22Rv1 (cell line): ENCODE measurements around the gene TCERG1L.
"Not testable (repeated sequence)": the region's sequence is repeated elsewhere in the genome, so short reads cannot be mapped to it uniquely, and the experiment has no call there.

Experiments
- H3K27ac ChIP-seq: fragments of 450-650 bp; 2 replicates; pipeline ENCODE4 v1.5.1; 2017
- ZFX ChIP-seq: fragments of 450-650 bp; IDR thresholded peaks from 2 replicates; pipeline ENCODE4 v1.6.1; 2017; ENCODE audit warnings: antibody characterized with exemption, borderline replicate concordance
- TF ChIP-seq, protein P1 (sequence below): fragments of 450-650 bp; IDR thresholded peaks from 2 replicates; pipeline ENCODE4 v1.5.1; 2017; ENCODE audit warnings: mild to moderate bottlenecking

The TCERG1L gene

DNA sequence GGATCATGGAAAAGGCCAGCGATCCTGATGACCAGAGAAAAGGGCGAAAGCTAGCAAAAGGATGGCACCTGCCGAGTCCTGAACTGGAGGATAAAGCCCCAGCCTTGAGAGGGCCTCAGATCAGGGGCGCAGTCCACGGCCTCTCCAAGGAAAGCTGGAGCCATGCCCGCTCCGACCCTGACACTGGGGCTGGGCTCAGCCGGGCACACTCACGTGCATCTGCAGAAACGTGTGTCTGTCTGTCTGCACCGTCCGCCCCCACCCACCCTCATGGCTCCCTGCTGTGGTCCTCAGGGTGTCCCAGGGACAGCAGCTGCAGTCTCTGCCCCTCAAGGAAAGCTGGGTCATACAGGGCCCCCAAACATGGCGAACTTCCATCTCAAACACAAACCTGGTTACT, 200.5 kb downstream of the TCERG1L start:
- TF ChIP-seq, protein P1, sequence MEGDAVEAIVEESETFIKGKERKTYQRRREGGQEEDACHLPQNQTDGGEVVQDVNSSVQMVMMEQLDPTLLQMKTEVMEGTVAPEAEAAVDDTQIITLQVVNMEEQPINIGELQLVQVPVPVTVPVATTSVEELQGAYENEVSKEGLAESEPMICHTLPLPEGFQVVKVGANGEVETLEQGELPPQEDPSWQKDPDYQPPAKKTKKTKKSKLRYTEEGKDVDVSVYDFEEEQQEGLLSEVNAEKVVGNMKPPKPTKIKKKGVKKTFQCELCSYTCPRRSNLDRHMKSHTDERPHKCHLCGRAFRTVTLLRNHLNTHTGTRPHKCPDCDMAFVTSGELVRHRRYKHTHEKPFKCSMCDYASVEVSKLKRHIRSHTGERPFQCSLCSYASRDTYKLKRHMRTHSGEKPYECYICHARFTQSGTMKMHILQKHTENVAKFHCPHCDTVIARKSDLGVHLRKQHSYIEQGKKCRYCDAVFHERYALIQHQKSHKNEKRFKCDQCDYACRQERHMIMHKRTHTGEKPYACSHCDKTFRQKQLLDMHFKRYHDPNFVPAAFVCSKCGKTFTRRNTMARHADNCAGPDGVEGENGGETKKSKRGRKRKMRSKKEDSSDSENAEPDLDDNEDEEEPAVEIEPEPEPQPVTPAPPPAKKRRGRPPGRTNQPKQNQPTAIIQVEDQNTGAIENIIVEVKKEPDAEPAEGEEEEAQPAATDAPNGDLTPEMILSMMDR, result no peak
- no peak for TF ChIP-seq ZFX
- no peak overlapping the region for H3K27ac ChIP-seq

DNA sequence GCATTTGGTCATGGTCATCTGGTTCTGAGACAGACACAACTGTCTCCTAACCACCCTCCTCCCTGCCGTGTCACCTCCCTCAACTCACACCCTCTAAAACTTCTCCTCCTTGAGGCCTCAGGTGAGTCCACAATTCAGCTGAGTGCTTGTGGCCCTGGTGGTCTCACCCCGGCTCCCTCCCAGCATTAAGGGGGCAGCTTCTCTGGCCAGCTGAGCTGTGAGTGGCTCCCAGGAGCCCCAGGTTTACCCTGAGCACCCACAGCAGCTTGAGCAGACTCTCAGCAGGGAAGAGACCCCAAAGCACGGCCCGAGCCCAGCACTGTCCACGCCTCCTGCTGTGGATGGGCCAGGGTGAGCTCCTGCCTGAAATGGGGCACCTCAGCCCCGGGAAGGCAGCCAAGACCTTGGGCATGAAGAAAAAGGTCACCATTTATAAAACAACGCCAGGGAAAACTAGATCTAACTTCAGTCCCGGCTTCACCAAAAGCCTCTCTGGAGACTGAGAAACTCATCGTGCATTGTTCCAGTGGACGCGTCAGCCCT, 201.2 kb downstream of the TCERG1L start:
- TF ChIP-seq ZFX, result no peak
- TF ChIP-seq, protein P1, result no peak
- no peak overlapping the region for H3K27ac ChIP-seq

DNA sequence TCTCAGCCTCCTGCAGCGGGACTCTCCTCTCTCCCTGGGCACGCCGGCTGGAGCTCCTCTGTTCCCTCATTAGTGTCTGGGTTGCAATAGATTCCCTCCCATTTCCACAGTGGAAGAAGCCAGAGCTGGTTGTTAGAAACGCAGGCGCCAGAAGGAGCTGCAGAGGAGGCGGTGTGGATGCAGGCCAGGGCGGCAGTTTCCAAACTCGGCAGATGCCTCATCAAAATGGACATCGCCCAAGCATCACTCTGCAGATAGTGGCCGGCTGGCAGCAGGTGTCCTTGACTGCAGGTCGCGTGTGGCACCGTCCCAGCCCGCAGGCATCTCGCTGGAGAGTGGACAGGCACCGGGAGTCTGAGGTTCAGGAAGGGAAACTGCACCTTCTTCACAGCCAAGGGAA, 201.8 kb downstream of the TCERG1L start:
- no peak for TF ChIP-seq ZFX
- TF ChIP-seq, protein P1, result no peak
- H3K27ac ChIP-seq, result no peak overlapping the region

DNA sequence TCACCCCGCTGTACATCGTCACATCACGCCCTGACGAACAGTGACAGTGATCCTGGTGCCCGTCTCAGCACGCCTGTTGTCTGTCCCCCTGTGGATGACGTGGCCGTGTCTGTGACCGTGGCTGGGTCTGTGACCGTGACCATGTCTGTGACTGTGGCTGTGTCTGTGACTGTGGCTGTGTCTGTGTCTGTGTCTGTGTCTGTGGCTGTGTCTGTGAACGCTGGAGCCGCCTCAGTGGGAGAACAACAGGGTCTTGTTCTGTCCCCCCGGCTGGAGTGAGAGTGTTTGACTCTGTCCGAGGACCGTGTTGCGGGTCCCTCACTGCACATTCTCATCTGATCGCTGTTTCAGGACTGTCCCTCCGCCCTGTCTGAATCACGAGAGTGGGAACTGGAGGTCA, 202.2 kb downstream of the TCERG1L start:
- TF ChIP-seq ZFX, result no peak
- TF ChIP-seq, protein P1, result no peak
- H3K27ac ChIP-seq, result no peak overlapping the region

DNA sequence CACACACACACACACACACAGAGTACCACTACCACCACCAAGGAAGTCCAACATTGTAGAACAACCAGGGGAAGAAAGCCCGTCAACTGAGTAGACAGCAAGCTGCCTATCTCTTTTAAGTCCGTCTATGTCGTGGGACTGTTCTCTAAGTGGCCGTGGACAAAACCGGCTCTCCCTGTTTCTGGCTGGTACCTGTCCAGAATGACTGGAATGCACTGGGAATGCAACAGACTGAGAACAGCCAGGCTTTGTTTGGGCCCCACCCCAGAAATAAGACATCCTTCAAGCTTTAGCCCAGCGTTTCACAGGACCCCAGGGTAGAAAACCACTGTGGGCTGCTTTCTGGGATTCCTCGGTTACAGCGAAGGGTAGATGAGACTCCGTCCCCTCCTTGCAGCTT, 203.6 kb downstream of the TCERG1L start:
- no peak overlapping the region for H3K27ac ChIP-seq
- TF ChIP-seq, protein P1, result no peak
- no peak for TF ChIP-seq ZFX

DNA sequence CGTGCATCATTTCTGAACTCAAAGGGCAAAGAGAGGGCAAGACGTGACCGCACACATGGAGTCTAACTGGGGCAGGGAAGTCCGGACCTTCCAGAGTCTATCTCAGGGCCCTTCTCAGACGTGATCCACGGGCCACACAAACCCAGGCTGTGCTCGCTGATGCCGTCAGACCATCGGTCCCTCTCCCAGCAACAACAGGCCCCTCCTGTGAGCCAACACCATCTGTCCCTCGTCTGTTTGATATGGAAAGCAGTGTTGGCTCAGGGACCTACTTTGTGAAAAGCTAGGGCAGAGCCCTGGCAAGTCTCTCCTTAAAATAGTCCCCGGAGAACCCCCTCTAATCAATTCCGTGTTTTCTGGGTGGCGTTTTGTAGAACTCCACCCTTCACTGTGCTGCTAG, 208.8 kb downstream of the TCERG1L start:
- no peak overlapping the region for H3K27ac ChIP-seq
- TF ChIP-seq, protein P1, result no peak
- no peak for TF ChIP-seq ZFX

DNA sequence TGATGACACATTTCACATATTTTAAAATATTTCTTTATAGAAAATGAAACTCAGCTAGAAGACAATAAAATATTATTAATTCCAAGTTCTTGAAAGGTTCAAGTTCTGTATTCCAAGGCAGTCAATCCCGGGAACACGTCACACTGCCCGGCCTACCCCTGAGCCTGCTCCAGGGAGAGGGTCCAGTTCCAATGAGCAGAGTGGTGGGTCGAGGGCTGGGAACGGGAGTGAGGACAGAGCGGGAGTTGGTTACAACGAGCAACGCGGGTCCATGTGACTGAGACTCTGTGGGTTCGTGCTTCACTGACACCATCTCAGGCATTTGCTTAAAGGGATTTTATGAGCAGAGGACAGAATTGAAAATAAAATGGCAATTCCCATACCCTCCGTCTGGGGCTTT, 209.4 kb downstream of the TCERG1L start:
- no peak overlapping the region for H3K27ac ChIP-seq
- TF ChIP-seq, protein P1, result no peak
- no peak for TF ChIP-seq ZFX

DNA sequence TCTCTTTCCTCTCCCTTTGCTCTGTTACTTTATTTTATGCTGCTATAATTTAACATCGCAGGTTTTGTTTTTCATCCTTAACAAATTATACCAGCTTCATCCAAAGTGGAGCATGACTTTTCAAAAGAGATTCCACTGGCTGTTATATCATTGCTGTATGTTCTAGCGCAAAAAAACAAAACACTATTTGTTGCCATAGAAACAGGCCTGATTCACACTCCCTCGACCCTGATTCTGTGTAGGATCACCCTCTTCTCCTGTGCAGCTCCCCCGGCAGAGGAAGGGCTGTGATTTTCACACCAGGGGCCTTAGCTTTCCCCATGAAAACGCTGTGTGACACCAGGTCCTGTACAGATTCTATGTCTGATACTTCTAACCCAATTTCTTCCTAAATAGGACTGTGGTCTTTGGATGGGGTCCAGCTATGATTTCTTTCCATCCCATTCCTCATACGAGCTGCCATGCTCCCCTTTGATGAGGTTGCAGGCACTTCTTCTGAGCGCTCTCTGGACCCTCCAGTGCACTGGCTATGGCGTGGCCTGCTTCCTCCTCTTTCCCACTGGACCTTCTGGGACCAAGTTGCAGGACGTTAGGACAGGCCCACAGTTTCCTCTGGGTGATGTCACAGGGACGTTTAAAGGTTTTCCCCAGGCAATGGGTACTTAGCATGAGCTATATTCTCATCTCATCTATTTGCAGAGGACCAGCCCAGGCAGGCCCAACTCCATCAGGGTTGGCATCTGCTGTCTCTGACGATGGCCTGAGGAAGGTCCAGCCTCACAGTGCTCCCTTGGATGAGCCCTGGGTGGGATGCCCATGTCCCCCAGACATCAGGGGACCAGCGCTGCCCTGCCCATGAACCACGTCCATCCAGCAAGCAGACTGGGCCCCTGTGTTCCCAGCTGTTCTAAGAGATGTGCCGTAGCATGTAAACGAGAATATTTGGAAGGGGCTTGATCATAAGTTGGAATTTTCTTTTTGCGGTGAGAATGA, 210.8 kb downstream of the TCERG1L start:
- not testable (repeated sequence) for H3K27ac ChIP-seq
